HG03103 (cell line): Measurements from ENCODE around the gene SDC3.
"Not testable (repeated sequence)": the region's sequence is repeated elsewhere in the genome, so short reads cannot be mapped to it uniquely, and the experiment has no call there.

Experiments used
- ATAC-seq: cut with Tn5 transposase; IDR thresholded peaks from one replicate; pipeline ENCODE4 v1.9.1; 2021; ENCODE audit warnings: low read depth; ENCODE audit not compliant: unreplicated experiment

Gene SDC3

GRCh38 chr1:30878016-30878415, 30.5 kb downstream of the SDC3 start:
- ATAC-seq = no peak

- no peak for ATAC-seq
Observed at GRCh38 chr1:30877205-30877912, 31.2 kb downstream of the SDC3 start.

GRCh38 chr1:30876451-30877204, 31.9 kb downstream of the SDC3 start:
- no peak for ATAC-seq

GRCh38 chr1:30875916-30876315, 32.6 kb downstream of the SDC3 start:
- ATAC-seq = no peak

- ATAC-seq = no peak
Observed at GRCh38 chr1:30875197-30875596, 33.4 kb downstream of the SDC3 start.

- no peak for ATAC-seq
Observed at GRCh38 chr1:30874176-30874575, 34.4 kb downstream of the SDC3 start.

- ATAC-seq = no peak
Observed at GRCh38 chr1:30872948-30873263, 35.7 kb downstream of the SDC3 start.

- no peak for ATAC-seq
Observed at GRCh38 chr1:30872033-30872947, 36.3 kb downstream of the SDC3 start.

- ATAC-seq = no peak
Observed at GRCh38 chr1:30871276-30871871, 37.2 kb downstream of the SDC3 start.

GRCh38 chr1:30870656-30871055, 37.9 kb downstream of the SDC3 start:
- no peak for ATAC-seq

- no peak for ATAC-seq
Observed at GRCh38 chr1:30870035-30870434, 38.5 kb downstream of the SDC3 start.

GRCh38 chr1:30868833-30869435, 39.6 kb downstream of the SDC3 start:
- no peak for ATAC-seq

- not testable (repeated sequence) for ATAC-seq
Observed at GRCh38 chr1:30868057-30868456, 40.5 kb downstream of the SDC3 start.

- ATAC-seq = no peak
Observed at GRCh38 chr1:30867537-30867936, 41.0 kb downstream of the SDC3 start.

GRCh38 chr1:30866594-30866993, 42.0 kb downstream of the SDC3 start:
- ATAC-seq = no peak

- ATAC-seq = no peak
Observed at GRCh38 chr1:30864681-30865080, 43.9 kb downstream of the SDC3 start.

GRCh38 chr1:30863858-30864604, 44.5 kb downstream of the SDC3 start:
- no peak for ATAC-seq

GRCh38 chr1:30860320-30860652, 48.3 kb downstream of the SDC3 start:
- ATAC-seq = no peak

- no peak for ATAC-seq
Observed at GRCh38 chr1:30857964-30858363, 50.6 kb downstream of the SDC3 start.

- ATAC-seq = no peak
Observed at GRCh38 chr1:30857062-30857461, 51.5 kb downstream of the SDC3 start.
